HepG2 (cell line): ENCODE measurements around the gene HTR3C.

Experiments used
- CEBPB ChIP-seq: IDR thresholded peaks from 2 replicates; pipeline ENCODE4 v1.6.1; 2011; ENCODE audit warnings: low read depth, low read length, improper control_type of control experiment, borderline replicate concordance
- CTCF ChIP-seq: sonication (generic); formaldehyde crosslinking; IDR thresholded peaks from 2 replicates; pipeline ENCODE4 v1.5.0; 2020; ENCODE audit warnings: mild to moderate bottlenecking, missing genetic modification reagents, moderate library complexity
- MIER2 ChIP-seq: IDR thresholded peaks from 2 replicates; pipeline ENCODE4 v1.6.1; 2016; ENCODE audit warnings: missing biosample characterization, missing genetic modification reagents
- NR1H2 ChIP-seq: sonication (generic); formaldehyde crosslinking; IDR thresholded peaks from 2 replicates; pipeline ENCODE4 v1.8.1; 2022; ENCODE audit warnings: low read depth, missing genetic modification reagents, borderline replicate concordance
- SP5 ChIP-seq: IDR thresholded peaks from 2 replicates; pipeline ENCODE4 v1.6.1; 2016; ENCODE audit warnings: low read depth, borderline replicate concordance

DNA sequence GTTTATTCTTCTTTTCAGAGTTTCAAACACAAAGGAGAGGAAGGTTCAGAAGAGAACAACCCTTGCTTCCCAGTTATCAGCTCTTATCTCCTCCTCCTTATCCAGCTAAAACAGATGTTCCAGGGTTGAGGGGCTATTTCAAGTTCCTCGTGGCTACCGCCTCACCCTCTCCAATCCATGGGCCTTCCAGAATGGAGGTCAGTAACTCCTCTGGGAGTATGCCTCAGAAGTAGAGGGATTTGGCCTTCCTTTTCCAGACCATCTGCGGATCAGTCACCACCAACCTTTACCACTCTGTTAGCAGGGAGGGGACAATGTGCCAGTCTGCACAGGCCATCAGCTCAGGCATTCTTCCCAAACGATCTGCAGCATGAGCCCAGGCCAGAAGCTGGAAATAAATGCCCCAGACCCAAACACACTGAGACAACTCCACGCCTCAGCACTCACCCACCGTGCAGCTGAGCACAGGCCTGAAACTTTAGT, 14.8 kb downstream of the HTR3C start:
- TF ChIP-seq CTCF (CRISPR knock-in tag) (no peak), MIER2 (CRISPR knock-in tag) (no peak), CEBPB (no peak), NR1H2 (no peak), SP5 (no peak)
